Effector memory CD4-positive, alpha-beta T cell (primary cell): Measurements from ENCODE around the gene CCDC3.

Source experiments
- DNase-seq, 3 donors: peaks; one replicate each; pipeline ENCODE4 v3.0.0-alpha.2; 2020
- H3K27ac ChIP-seq: 2 replicates; pipeline ENCODE4 v1.7.0; 2013; ENCODE audit warnings: mild to moderate bottlenecking, low read length, moderate library complexity; ENCODE audit not compliant: insufficient read depth, poor library complexity, severe bottlenecking
- H3K27me3 ChIP-seq: replicated peaks from 2 replicates; pipeline ENCODE4 v1.7.0; 2013; ENCODE audit warnings: mild to moderate bottlenecking, low read length; ENCODE audit not compliant: insufficient read depth, control insufficient read depth, poor library complexity, severe bottlenecking
- H3K36me3 ChIP-seq: 2 replicates; pipeline ENCODE4 v1.7.0; 2013; ENCODE audit warnings: mild to moderate bottlenecking, low read length, moderate library complexity; ENCODE audit not compliant: control insufficient read depth, insufficient read depth
- H3K4me1 ChIP-seq: 2 replicates; pipeline ENCODE4 v1.7.0; 2013; ENCODE audit warnings: low read length, mild to moderate bottlenecking; ENCODE audit not compliant: control insufficient read depth, insufficient read depth, poor library complexity, severe bottlenecking
- H3K4me3 ChIP-seq: 2 replicates; pipeline ENCODE4 v1.7.0; 2013; ENCODE audit warnings: low read length, low read depth, mild to moderate bottlenecking; ENCODE audit not compliant: insufficient read depth, poor library complexity, severe bottlenecking
- H3K9me3 ChIP-seq: 2 replicates; pipeline ENCODE4 v1.7.0; 2013; ENCODE audit warnings: mild to moderate bottlenecking, low read length, moderate library complexity; ENCODE audit not compliant: control insufficient read depth

Gene CCDC3

DNA sequence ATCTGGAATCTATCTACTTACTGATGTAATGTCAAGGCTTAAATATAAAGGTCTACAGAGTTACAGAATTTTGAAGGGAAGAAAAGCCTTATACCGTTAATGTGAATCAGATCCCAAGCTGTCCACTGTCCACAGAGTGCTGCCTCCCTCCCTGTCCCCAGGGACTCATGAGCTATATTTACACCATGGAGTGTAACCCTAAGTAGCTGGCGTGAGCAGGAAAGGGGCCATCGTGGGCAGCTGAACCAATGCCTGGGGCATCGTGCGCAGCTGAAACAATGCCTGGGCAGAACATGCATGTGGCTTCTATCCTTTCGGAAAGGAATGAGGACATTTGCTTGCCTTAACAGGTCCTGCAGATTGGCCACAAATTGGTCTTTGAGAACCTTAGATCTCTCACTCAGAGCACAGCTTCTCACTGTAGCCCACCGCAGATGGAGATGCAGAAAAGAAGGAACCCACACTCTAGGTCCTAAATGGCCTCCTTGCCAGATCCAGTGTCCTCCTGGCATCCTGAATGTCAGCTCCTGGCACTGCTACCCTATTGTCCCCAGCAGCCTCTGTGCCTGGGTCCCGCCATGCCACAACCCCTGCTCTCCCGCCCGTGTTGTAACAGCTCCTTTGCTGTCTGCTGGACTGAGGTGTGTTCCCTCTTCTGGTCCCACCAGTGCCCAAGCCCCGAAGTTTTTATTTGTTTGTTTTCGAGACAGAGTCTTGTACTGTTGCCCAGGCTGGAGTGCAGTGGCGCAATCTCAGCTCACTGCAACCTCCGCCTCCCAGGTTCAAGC lies 30.3 kb downstream of the CCDC3 start:
- Histone ChIP-seq H3K9me3 (no peaks in the 10 kb centered on the region), H3K27me3 (no peaks in the 10 kb centered on the region), H3K4me3 (no peak overlapping the region), H3K4me1 (no peaks in the 10 kb centered on the region), H3K36me3 (no peaks in the 10 kb centered on the region), H3K27ac (no peak overlapping the region)
- DNase-seq: no peak

GRCh38 chr10:12969951-12970350 lies 31.6 kb downstream of the CCDC3 start:
- Histone ChIP-seq H3K36me3 (no peaks in the 10 kb centered on the region), H3K27ac (no peak overlapping the region), H3K4me3 (no peak overlapping the region), H3K27me3 (no peaks in the 10 kb centered on the region), H3K4me1 (no peaks in the 10 kb centered on the region), H3K9me3 (no peaks in the 10 kb centered on the region)
- DNase-seq: no peak

GRCh38 chr10:12966067-12966466 lies 35.4 kb downstream of the CCDC3 start:
- no peaks in the 10 kb centered on the region for H3K36me3 ChIP-seq
- DNase-seq: no peak
- H3K4me3 ChIP-seq: no peak overlapping the region
- no peak overlapping the region for H3K27ac ChIP-seq
- H3K27me3 ChIP-seq: no peaks in the 10 kb centered on the region
- no peaks in the 10 kb centered on the region for H3K9me3 ChIP-seq
- H3K4me1 ChIP-seq: no peaks in the 10 kb centered on the region

GRCh38 chr10:12965571-12965970 lies 35.9 kb downstream of the CCDC3 start:
- Histone ChIP-seq H3K27ac (no peak overlapping the region), H3K27me3 (no peaks in the 10 kb centered on the region), H3K36me3 (no peaks in the 10 kb centered on the region), H3K4me1 (no peaks in the 10 kb centered on the region), H3K9me3 (no peaks in the 10 kb centered on the region), H3K4me3 (no peak overlapping the region)
- DNase-seq: no peak

- Histone ChIP-seq H3K9me3 (no peaks in the 10 kb centered on the region), H3K36me3 (no peaks in the 10 kb centered on the region), H3K27me3 (no peaks in the 10 kb centered on the region), H3K4me3 (no peak overlapping the region), H3K27ac (no peak overlapping the region), H3K4me1 (no peaks in the 10 kb centered on the region)
- no peak for DNase-seq
Measured at GRCh38 chr10:12962556-12962955, 39.0 kb downstream of the CCDC3 start.

- Histone ChIP-seq H3K4me1 (no peaks in the 10 kb centered on the region), H3K27me3 (no peaks in the 10 kb centered on the region), H3K4me3 (no peak overlapping the region), H3K9me3 (no peaks in the 10 kb centered on the region), H3K36me3 (no peaks in the 10 kb centered on the region), H3K27ac (no peak overlapping the region)
- no peak for DNase-seq
Measured at GRCh38 chr10:12961416-12962205, 39.9 kb downstream of the CCDC3 start.

DNA sequence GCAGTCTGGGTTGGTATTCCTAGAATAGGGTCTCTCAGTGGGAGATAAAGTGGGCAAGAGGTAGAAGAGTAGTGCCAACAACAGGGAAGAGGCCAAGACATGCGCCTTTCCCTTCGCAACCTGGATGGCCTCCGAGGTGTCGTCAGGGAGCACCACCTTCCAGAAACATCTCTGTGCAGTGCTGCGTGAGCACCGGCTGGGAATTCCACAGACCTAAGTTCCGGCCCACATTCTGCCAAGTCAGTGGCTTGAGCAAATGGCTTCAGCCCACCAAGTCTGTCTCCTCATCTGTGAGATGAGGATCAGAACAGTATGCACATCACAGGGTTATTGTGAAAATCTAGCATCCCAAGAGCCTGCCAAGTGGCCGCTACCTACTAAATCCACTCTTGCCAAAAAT lies 40.6 kb downstream of the CCDC3 start:
- H3K4me1 ChIP-seq: no peaks in the 10 kb centered on the region
- H3K36me3 ChIP-seq: no peaks in the 10 kb centered on the region
- H3K4me3 ChIP-seq: no peak overlapping the region
- H3K9me3 ChIP-seq: no peaks in the 10 kb centered on the region
- no peak for DNase-seq
- no peaks in the 10 kb centered on the region for H3K27me3 ChIP-seq
- no peak overlapping the region for H3K27ac ChIP-seq

DNA sequence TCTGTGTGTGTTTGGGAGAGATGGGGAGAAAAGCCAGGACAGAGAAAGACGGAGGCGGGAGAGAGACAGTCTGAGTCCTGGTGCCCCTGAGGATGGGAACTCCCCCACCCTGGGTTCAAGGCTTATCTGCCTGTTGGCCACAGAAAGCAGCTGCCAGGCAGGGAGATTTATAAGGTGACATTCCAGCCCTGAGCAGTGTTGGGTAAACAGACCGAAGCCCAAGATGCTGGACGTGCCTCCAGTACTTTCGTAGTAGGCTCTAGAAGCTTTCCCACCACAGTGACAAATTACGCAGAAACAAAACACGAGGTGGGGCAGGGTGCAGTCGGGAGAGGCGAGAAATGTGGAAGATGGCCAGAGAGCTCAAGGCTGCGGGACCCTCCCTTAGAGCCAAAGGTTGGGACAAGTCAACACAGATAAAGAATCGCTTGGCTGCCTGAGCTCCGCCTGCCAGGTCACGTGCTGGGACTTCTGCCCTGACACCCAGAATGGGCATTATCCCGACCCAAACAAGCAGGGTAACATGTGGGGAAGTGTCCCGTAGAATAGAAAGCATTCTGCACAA lies 41.1 kb downstream of the CCDC3 start:
- H3K9me3 ChIP-seq: no peaks in the 10 kb centered on the region
- H3K4me1 ChIP-seq: no peaks in the 10 kb centered on the region
- H3K4me3 ChIP-seq: no peak overlapping the region
- H3K27me3 ChIP-seq: no peaks in the 10 kb centered on the region
- H3K27ac ChIP-seq: no peak overlapping the region
- no peak for DNase-seq
- H3K36me3 ChIP-seq: no peaks in the 10 kb centered on the region

GRCh38 chr10:12958546-12959110 lies 42.9 kb downstream of the CCDC3 start:
- no peak overlapping the region for H3K27ac ChIP-seq
- H3K36me3 ChIP-seq: no peaks in the 10 kb centered on the region
- no peaks in the 10 kb centered on the region for H3K9me3 ChIP-seq
- DNase-seq: no peak
- H3K4me3 ChIP-seq: no peak overlapping the region
- no peaks in the 10 kb centered on the region for H3K4me1 ChIP-seq
- H3K27me3 ChIP-seq: no peaks in the 10 kb centered on the region

GRCh38 chr10:12957081-12957480 lies 44.4 kb downstream of the CCDC3 start:
- Histone ChIP-seq H3K27me3 (no peaks in the 10 kb centered on the region), H3K27ac (no peak overlapping the region), H3K4me1 (no peaks in the 10 kb centered on the region), H3K4me3 (no peak overlapping the region), H3K36me3 (no peaks in the 10 kb centered on the region), H3K9me3 (no peaks in the 10 kb centered on the region)
- DNase-seq: no peak
